ENCODE measurements around the gene ZBTB7C. TPM values are rescaled to one million over a fixed set of nuclear protein-coding genes. Genes with fewer than 3 reads are reported as not detected.

Gene ZBTB7C
- total and polyA plus RNA-seq, 2 donors (not counting 1 experiment from before 2014, with no cell fraction given): not detected

- H3K4me3 Mint-ChIP-seq: no peak overlapping the region
- POLR2A ChIA-PET: no interaction called here
- TF ChIP-seq EZH2 (IDR thresholded peaks at IDR 0.05; ENCODE audit: borderline replicate concordance, insufficient read depth, low read depth, low read length, poor library complexity, severe bottlenecking) (no peak), CTCF (IDR thresholded peaks at IDR 0.05) (no peak)
- H3K9me3 Mint-ChIP-seq (ENCODE audit: insufficient read depth): no peaks in the 10 kb centered on the region
- Histone ChIP-seq H4K20me1 (ENCODE audit: control insufficient read depth, insufficient read depth, low read length, poor library complexity, severe bottlenecking) (no peaks in the 10 kb centered on the region), H3K9ac (ENCODE audit: low read length) (no peak overlapping the region), H3K9me3 (ENCODE audit: control extremely low read depth in 1 of 3, control insufficient read depth in 2 of 3, insufficient read depth in 1 of 3, low read length in 2 of 3) (no peaks in the 10 kb centered on the region), H3K4me3 (ENCODE audit: control extremely low read depth in 1 of 5, extremely low read depth in 1 of 5, insufficient read depth in 1 of 5, low read depth in 2 of 5, low read length in 4 of 5) (no peak overlapping the region), H3K27ac (ENCODE audit: low read length in 2 of 2) (no peak overlapping the region), H2AFZ (ENCODE audit: insufficient read depth, low read depth, low read length, poor library complexity, severe bottlenecking) (no peak overlapping the region), H3K79me2 (ENCODE audit: control insufficient read depth, insufficient read depth, low read length) (no peaks in the 10 kb centered on the region), H3K4me1 (ENCODE audit: control insufficient read depth in 2 of 2, insufficient read depth in 2 of 2, low read length in 2 of 2) (no peaks in the 10 kb centered on the region), H3K36me3 (replicated peaks in 1 of 2; ENCODE audit: control extremely low read depth in 1 of 2, control insufficient read depth in 1 of 2, extremely low read depth in 1 of 2, insufficient read depth in 2 of 2, low read length in 1 of 2) (no peaks in the 10 kb centered on the region), H3K4me2 (replicated peaks; ENCODE audit: low read depth, low read length, poor library complexity, severe bottlenecking) (no peak overlapping the region), H3K27me3 (replicated peaks in 1 of 4; ENCODE audit: control extremely low read depth in 1 of 4, control insufficient read depth in 3 of 4, insufficient read depth in 4 of 4, low read length in 3 of 4) (no peaks in the 10 kb centered on the region)
- DNase-seq: no peak
- 71% methylated on average over 3 of the region's 4 CpGs for WGBS (ENCODE audit: insufficient coverage)
- H3K27ac Mint-ChIP-seq: no peak overlapping the region
- CTCF ChIA-PET: no interaction called here
- H3K27me3 Mint-ChIP-seq: peaks cover 9% of the 10 kb centered on the region
- ATAC-seq (ENCODE audit: low read depth): no peak
- no peaks in the 10 kb centered on the region for H3K4me1 Mint-ChIP-seq
- intact Hi-C loops (cut with micrococcal nuclease): no loop called here
These were observed 378.3 kb downstream of the ZBTB7C start for GRCh38 chr18:48030616-48031480.

- Mint-ChIP-seq H3K27me3 (peaks cover 13% of the 10 kb centered on the region), H3K4me1 (no peaks in the 10 kb centered on the region), H3K27ac (no peak overlapping the region), H3K4me3 (no peak overlapping the region), H3K9me3 (ENCODE audit: insufficient read depth) (no peaks in the 10 kb centered on the region)
- H3K4me1 ChIP-seq (ENCODE audit: control insufficient read depth in 2 of 2, insufficient read depth in 2 of 2, low read length in 2 of 2): no peaks in the 10 kb centered on the region
- no peak overlapping the region for H3K4me2 ChIP-seq (replicated peaks; ENCODE audit: low read depth, low read length, poor library complexity, severe bottlenecking)
- ChIA-PET CTCF (no interaction called here), POLR2A (no interaction called here)
- intact Hi-C loops (cut with micrococcal nuclease): no loop called here
- DNase-seq (no peak), ATAC-seq (ENCODE audit: low read depth) (no peak)
- H3K36me3 ChIP-seq (replicated peaks in 1 of 2; ENCODE audit: control extremely low read depth in 1 of 2, control insufficient read depth in 1 of 2, extremely low read depth in 1 of 2, insufficient read depth in 2 of 2, low read length in 1 of 2): no peaks in the 10 kb centered on the region
- 95% methylated on average over 62 of the region's 62 CpGs for WGBS (ENCODE audit: insufficient coverage)
- H2AFZ ChIP-seq (ENCODE audit: insufficient read depth, low read depth, low read length, poor library complexity, severe bottlenecking): no peak overlapping the region
- no peak overlapping the region for H3K4me3 ChIP-seq (ENCODE audit: control extremely low read depth in 1 of 5, extremely low read depth in 1 of 5, insufficient read depth in 1 of 5, low read depth in 2 of 5, low read length in 4 of 5)
- H3K27ac ChIP-seq (ENCODE audit: low read length in 2 of 2): no peak overlapping the region
- no peaks in the 10 kb centered on the region for H3K9me3 ChIP-seq (ENCODE audit: control extremely low read depth in 1 of 3, control insufficient read depth in 2 of 3, insufficient read depth in 1 of 3, low read length in 2 of 3)
- H3K9ac ChIP-seq (ENCODE audit: low read length): no peak overlapping the region
- TF ChIP-seq CTCF (IDR thresholded peaks at IDR 0.05) (no peak), EZH2 (IDR thresholded peaks at IDR 0.05; ENCODE audit: borderline replicate concordance, insufficient read depth, low read depth, low read length, poor library complexity, severe bottlenecking) (no peak)
- H3K27me3 ChIP-seq (replicated peaks in 1 of 4; ENCODE audit: control extremely low read depth in 1 of 4, control insufficient read depth in 3 of 4, insufficient read depth in 4 of 4, low read length in 3 of 4): peaks cover 0 to 1% (median under 1%) of the 10 kb centered on the region in 4 experiments
- H4K20me1 ChIP-seq (ENCODE audit: control insufficient read depth, insufficient read depth, low read length, poor library complexity, severe bottlenecking): no peaks in the 10 kb centered on the region
- H3K79me2 ChIP-seq (ENCODE audit: control insufficient read depth, insufficient read depth, low read length): no peaks in the 10 kb centered on the region
These were observed 379.7 kb downstream of the ZBTB7C start for GRCh38 chr18:48029296-48029986.

All from B cell (primary cell).